ENCODE data around the gene STK17A. TPM values are rescaled to one million over a fixed set of nuclear protein-coding genes. Genes with fewer than 3 reads are reported as not detected.

STK17A gene
- total RNA-seq (2014; rRNA removed; shearing (Covaris generic)): 4.5 TPM in 2 replicates

GRCh38 chr7:43582503-43583423 lies at the start of gene STK17A:
Gene STK17A (plus strand): TSS chr7:43583108. CDS start chr7:43583244, 136 bp downstream.
- Histone ChIP-seq H3K4me3 (peak within 1 kb of the TSS; percentile 79), H3K27ac (no peak within 1 kb of the TSS; the same call in 1 of the 2 replicates), H3K9me3 (replicated peaks) (no peaks in the 10 kb centered on the region), H3K36me3 (no peaks in the 10 kb centered on the region), H3K27me3 (no peaks in the 10 kb centered on the region; the same call in 1 of the 2 replicates), H3K4me1 (0 out of 2 replicates have a peak, but pooled peaks cover under 1% of the 10 kb centered on the region)
- DNase-seq: peak; percentile 86 to 95

GRCh38 chr7:43533801-43534479 lies 49.0 kb upstream of the STK17A start:
- no peak for DNase-seq
- no peaks in the 10 kb centered on the region for H3K9me3 ChIP-seq (replicated peaks)
- no peaks in the 10 kb centered on the region for H3K36me3 ChIP-seq
- no peak overlapping the region for H3K4me3 ChIP-seq
- peaks cover 13% of the 10 kb centered on the region for H3K4me1 ChIP-seq
- no peaks in the 10 kb centered on the region; the same call in 1 of the 2 replicates for H3K27me3 ChIP-seq
- no peak overlapping the region for H3K27ac ChIP-seq

- Histone ChIP-seq H3K4me1 (peaks cover 13% of the 10 kb centered on the region), H3K27ac (no peak overlapping the region)
These were observed 47.9 kb upstream of the STK17A start for GRCh38 chr7:43535031-43535451.

GRCh38 chr7:43535810-43536585 lies 46.9 kb upstream of the STK17A start:
- no peaks in the 10 kb centered on the region; the same call in 1 of the 2 replicates for H3K27me3 ChIP-seq
- peaks cover 13% of the 10 kb centered on the region for H3K4me1 ChIP-seq
- no peak overlapping the region for H3K4me3 ChIP-seq
- peak in 1 of 2 experiments; percentile 37 for DNase-seq
- no peak overlapping the region for H3K27ac ChIP-seq
- no peaks in the 10 kb centered on the region for H3K9me3 ChIP-seq (replicated peaks)
- H3K36me3 ChIP-seq: no peaks in the 10 kb centered on the region

More at GRCh38 chr7:43535031-43535451, 47.9 kb upstream of the STK17A start:
- H3K4me3 ChIP-seq: no peak overlapping the region
- DNase-seq: no peak
- H3K36me3 ChIP-seq: no peaks in the 10 kb centered on the region
- H3K9me3 ChIP-seq (replicated peaks): no peaks in the 10 kb centered on the region
- no peaks in the 10 kb centered on the region; the same call in 1 of the 2 replicates for H3K27me3 ChIP-seq

- H3K4me3 ChIP-seq: no peak overlapping the region
- DNase-seq: no peak
- H3K4me1 ChIP-seq: peaks cover 13% of the 10 kb centered on the region
- H3K27ac ChIP-seq: no peak overlapping the region
- no peaks in the 10 kb centered on the region for H3K36me3 ChIP-seq
- H3K9me3 ChIP-seq (replicated peaks): no peaks in the 10 kb centered on the region
- no peaks in the 10 kb centered on the region; the same call in 1 of the 2 replicates for H3K27me3 ChIP-seq
These were observed 46.1 kb upstream of the STK17A start for GRCh38 chr7:43536773-43537172.

- DNase-seq: no peak
- Histone ChIP-seq H3K36me3 (no peaks in the 10 kb centered on the region), H3K9me3 (replicated peaks) (no peaks in the 10 kb centered on the region), H3K27me3 (no peaks in the 10 kb centered on the region; the same call in 1 of the 2 replicates), H3K4me1 (peaks cover 13% of the 10 kb centered on the region), H3K4me3 (no peak overlapping the region), H3K27ac (no peak overlapping the region)
These were observed 45.0 kb upstream of the STK17A start for GRCh38 chr7:43537765-43538403.

- Histone ChIP-seq H3K4me3 (no peak overlapping the region), H3K27ac (no peak overlapping the region), H3K9me3 (replicated peaks) (no peaks in the 10 kb centered on the region), H3K36me3 (no peaks in the 10 kb centered on the region), H3K4me1 (peaks cover 13% of the 10 kb centered on the region), H3K27me3 (no peaks in the 10 kb centered on the region; the same call in 1 of the 2 replicates)
- DNase-seq: no peak
These were observed 44.5 kb upstream of the STK17A start for GRCh38 chr7:43538404-43538771.

GRCh38 chr7:43540471-43540870 lies 42.4 kb upstream of the STK17A start:
- Histone ChIP-seq H3K27me3 (no peaks in the 10 kb centered on the region; the same call in 1 of the 2 replicates), H3K4me3 (no peak overlapping the region), H3K27ac (no peak overlapping the region), H3K4me1 (peaks cover 13% of the 10 kb centered on the region), H3K9me3 (replicated peaks) (no peaks in the 10 kb centered on the region), H3K36me3 (no peaks in the 10 kb centered on the region)
- no peak for DNase-seq

GRCh38 chr7:43542716-43543115 lies 40.2 kb upstream of the STK17A start:
- Histone ChIP-seq H3K27ac (no peak overlapping the region), H3K36me3 (no peaks in the 10 kb centered on the region), H3K27me3 (no peaks in the 10 kb centered on the region; the same call in 1 of the 2 replicates), H3K9me3 (replicated peaks) (no peaks in the 10 kb centered on the region), H3K4me3 (no peak overlapping the region), H3K4me1 (no peaks in the 10 kb centered on the region)
- DNase-seq: no peak

GRCh38 chr7:43546231-43546630 lies 36.7 kb upstream of the STK17A start:
- Histone ChIP-seq H3K27ac (no peak overlapping the region), H3K4me3 (no peak overlapping the region), H3K27me3 (peaks cover 4% of the 10 kb centered on the region), H3K4me1 (no peaks in the 10 kb centered on the region), H3K9me3 (replicated peaks) (no peaks in the 10 kb centered on the region; the same call in 1 of the 2 replicates), H3K36me3 (no peaks in the 10 kb centered on the region)
- no peak for DNase-seq

GRCh38 chr7:43550427-43550826 lies 32.5 kb upstream of the STK17A start:
- H3K27me3 ChIP-seq: peaks cover 6% of the 10 kb centered on the region
- H3K9me3 ChIP-seq (replicated peaks): no peaks in the 10 kb centered on the region; the same call in 1 of the 2 replicates
- no peak for DNase-seq
- no peaks in the 10 kb centered on the region for H3K36me3 ChIP-seq
- H3K4me3 ChIP-seq: no peak overlapping the region
- H3K27ac ChIP-seq: no peak overlapping the region
- H3K4me1 ChIP-seq: no peaks in the 10 kb centered on the region

GRCh38 chr7:43552122-43552521 lies 30.8 kb upstream of the STK17A start:
- DNase-seq: no peak
- H3K36me3 ChIP-seq: no peaks in the 10 kb centered on the region
- H3K27me3 ChIP-seq: peaks cover 6% of the 10 kb centered on the region
- no peak overlapping the region for H3K4me3 ChIP-seq
- H3K27ac ChIP-seq: no peak overlapping the region
- no peaks in the 10 kb centered on the region; the same call in 1 of the 2 replicates for H3K9me3 ChIP-seq (replicated peaks)
- no peaks in the 10 kb centered on the region for H3K4me1 ChIP-seq

GRCh38 chr7:43553999-43554398 lies 28.9 kb upstream of the STK17A start:
- H3K36me3 ChIP-seq: no peaks in the 10 kb centered on the region
- no peak overlapping the region for H3K4me3 ChIP-seq
- no peak overlapping the region for H3K27ac ChIP-seq
- no peaks in the 10 kb centered on the region; the same call in 1 of the 2 replicates for H3K9me3 ChIP-seq (replicated peaks)
- no peaks in the 10 kb centered on the region for H3K4me1 ChIP-seq
- DNase-seq: no peak
- peaks cover 5% of the 10 kb centered on the region for H3K27me3 ChIP-seq

GRCh38 chr7:43554423-43554822 lies 28.5 kb upstream of the STK17A start:
- no peak for DNase-seq
- Histone ChIP-seq H3K4me3 (no peak overlapping the region), H3K27me3 (0 out of 2 replicates have a peak, but pooled peaks cover 2% of the 10 kb centered on the region), H3K4me1 (no peaks in the 10 kb centered on the region), H3K9me3 (replicated peaks) (no peaks in the 10 kb centered on the region), H3K36me3 (no peaks in the 10 kb centered on the region), H3K27ac (no peak overlapping the region)

Data from SJCRH30 (cell line).